Stromal cell of bone marrow (primary cell): Measurements from ENCODE around the gene CAMK1D.
"Not testable (repeated sequence)": the region's sequence is repeated elsewhere in the genome, so short reads cannot be mapped to it uniquely, and the experiment has no call there.

Source experiments
- DNase-seq: peaks from one replicate; pipeline ENCODE4 v3.0.0-alpha.2; 2012; ENCODE audit warnings: low read depth

CAMK1D gene

GRCh38 chr10:12849319-12850181, 500.2 kb downstream of the CAMK1D start:
- DNase-seq, result no peak

GRCh38 chr10:12852687-12853086, 503.3 kb downstream of the CAMK1D start:
- DNase-seq, result no peak

- DNase-seq, result no peak
Measured at GRCh38 chr10:12854988-12855387, 505.6 kb downstream of the CAMK1D start.

GRCh38 chr10:12862459-12862858, 513.1 kb downstream of the CAMK1D start:
- no peak for DNase-seq

GRCh38 chr10:12865515-12865914, 516.2 kb downstream of the CAMK1D start:
- DNase-seq, result not testable (repeated sequence)

GRCh38 chr10:12868229-12868628, 518.9 kb downstream of the CAMK1D start:
- DNase-seq, result no peak

GRCh38 chr10:12869427-12869826, 520.1 kb downstream of the CAMK1D start:
- no peak for DNase-seq

- no peak for DNase-seq
Measured at GRCh38 chr10:12872577-12872976, 523.2 kb downstream of the CAMK1D start.

GRCh38 chr10:12873172-12873571, 523.8 kb downstream of the CAMK1D start:
- no peak for DNase-seq

GRCh38 chr10:12874501-12874900, 525.2 kb downstream of the CAMK1D start:
- DNase-seq, result no peak

- DNase-seq, result peak; percentile 18
Measured at GRCh38 chr10:12875100-12875499, 525.8 kb downstream of the CAMK1D start.

GRCh38 chr10:12876266-12876665, 526.9 kb downstream of the CAMK1D start:
- peak; percentile 15 for DNase-seq

- no peak for DNase-seq
Measured at GRCh38 chr10:12877150-12877549, 527.8 kb downstream of the CAMK1D start.

GRCh38 chr10:12880423-12880822, 531.1 kb downstream of the CAMK1D start:
- no peak for DNase-seq

- no peak for DNase-seq
Measured at GRCh38 chr10:12884851-12885250, 535.5 kb downstream of the CAMK1D start.
